Activated CD8-positive, alpha-beta memory T cell treated with anti-CD3 and anti-CD28 coated beads for 4 hours (primary cell): ENCODE data around the gene CLPX.
"Not testable (repeated sequence)": the region's sequence is repeated elsewhere in the genome, so short reads cannot be mapped to it uniquely, and the experiment has no call there.

Source experiments
- DNase-seq, 2 donors: peaks; one replicate each; pipeline ENCODE4 v3.0.0-alpha.2; 2020; ENCODE audit warnings: low read depth in 2 of 2

The CLPX gene

GRCh38 chr15:65101891-65102708, 83.0 kb downstream of the CLPX start:
- no peak for DNase-seq

- DNase-seq = no peak
These were observed 83.7 kb downstream of the CLPX start for GRCh38 chr15:65101411-65101890.

GRCh38 chr15:65100442-65100841, 84.7 kb downstream of the CLPX start:
- no peak for DNase-seq

GRCh38 chr15:65099801-65100200, 85.3 kb downstream of the CLPX start:
- DNase-seq = not testable (repeated sequence)

GRCh38 chr15:65099336-65099735, 85.8 kb downstream of the CLPX start:
- no peak for DNase-seq
